COLO829 (cell line): ENCODE data around the gene RFC5.
"Not testable (repeated sequence)": the region's sequence is repeated elsewhere in the genome, so short reads cannot be mapped to it uniquely, and the experiment has no call there.

ENCODE experiments used
- DNase-seq: peaks from one replicate; pipeline ENCODE4 v3.0.0; 2012; ENCODE audit warnings: low spot score

RFC5 gene

DNA sequence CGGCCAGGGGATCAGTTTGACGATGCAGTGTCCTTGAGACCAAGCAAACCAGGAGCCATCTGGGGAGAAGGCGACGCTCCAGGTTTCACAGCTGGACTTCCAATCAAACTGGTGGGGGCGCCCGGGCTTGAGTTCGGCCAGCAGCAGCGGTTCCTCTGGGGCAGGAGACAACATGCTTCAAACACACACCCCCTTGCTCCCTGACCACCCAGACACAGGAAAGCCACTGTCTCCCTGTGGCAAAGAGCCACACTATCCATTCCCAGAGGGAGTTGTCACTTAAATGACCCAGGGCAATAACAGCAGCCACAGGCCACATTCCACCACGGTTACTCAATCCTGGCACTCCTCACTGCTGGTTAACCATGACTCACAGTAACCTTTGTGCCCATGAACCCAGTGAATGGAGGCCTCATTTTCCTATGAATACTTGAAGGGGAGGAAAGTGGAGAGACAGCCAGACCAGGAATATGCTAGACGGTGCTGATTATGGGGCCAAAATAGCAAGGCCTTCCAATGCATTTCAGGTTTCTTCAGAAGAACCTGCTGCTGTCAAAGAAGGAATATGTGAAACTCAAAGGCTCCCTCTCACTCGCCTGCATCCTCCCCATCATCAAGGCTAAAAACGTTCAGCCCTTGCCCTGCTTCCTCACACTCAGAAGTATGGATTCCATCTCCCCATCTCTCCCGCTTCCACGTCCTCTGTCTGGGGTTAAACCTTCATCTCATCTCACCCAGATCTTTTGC, 36.0 kb downstream of the RFC5 start:
- DNase-seq, result peak; percentile 98

DNA sequence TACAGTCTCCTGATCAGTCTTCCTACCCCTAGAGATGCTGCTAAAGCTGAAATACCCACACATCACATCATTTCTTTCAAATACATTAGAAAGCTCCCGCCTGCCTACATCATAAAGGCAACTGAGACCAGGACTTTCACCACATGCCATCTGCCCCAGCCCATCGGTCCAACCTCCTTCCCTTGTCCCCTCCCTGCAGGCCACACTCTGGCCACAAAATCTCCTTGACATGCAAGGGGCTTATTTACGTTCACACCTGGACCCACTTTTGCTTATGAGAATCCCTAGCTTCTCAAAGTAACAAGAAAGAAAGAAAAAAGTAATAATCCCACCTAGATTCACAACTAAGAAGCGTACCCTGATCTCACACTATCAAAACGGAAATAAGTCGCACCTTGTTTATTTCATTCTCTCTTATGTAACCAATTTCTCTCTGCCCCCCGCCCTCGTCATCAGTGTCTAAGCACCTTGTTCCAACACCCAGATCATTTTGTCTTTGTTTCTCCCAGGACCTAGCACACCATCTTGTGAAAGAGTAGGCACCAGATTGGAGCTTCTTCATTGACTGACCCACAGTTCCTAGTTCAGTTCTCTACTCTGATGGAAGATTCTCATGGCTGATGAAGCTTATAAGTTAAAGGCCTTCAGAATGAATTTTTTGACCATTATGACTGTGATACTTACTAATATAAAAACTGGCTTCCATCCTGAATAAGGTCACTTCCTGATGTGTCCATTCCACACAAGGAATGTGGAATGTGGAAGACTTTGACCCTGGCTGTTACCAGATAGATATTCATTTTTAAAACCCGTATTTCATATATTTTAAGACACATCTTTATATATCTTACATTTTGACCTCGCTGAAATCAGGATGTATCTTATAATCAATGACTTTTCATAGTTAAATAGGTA, 36.8 kb downstream of the RFC5 start:
- no peak for DNase-seq

DNA sequence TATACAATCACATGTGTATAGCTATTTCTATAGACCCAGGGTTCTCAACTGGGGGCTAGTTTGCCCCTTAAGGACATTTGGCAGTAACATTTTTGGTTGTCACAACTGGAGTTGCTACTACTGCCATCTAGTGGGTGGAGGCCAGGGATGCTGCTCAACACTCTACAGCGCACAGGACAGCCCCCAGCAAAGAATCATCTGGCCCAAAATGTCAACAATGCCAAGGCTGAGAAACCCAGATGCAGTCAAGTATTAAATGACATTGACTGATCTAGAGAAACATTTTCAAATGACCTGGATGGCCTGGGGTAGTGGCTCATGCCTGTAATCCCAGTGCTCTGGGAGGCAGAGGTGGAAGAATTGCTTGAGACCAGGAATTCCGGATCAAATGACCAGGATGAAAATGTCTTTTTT, 38.6 kb downstream of the RFC5 start:
- DNase-seq, result peak; percentile 28

DNA sequence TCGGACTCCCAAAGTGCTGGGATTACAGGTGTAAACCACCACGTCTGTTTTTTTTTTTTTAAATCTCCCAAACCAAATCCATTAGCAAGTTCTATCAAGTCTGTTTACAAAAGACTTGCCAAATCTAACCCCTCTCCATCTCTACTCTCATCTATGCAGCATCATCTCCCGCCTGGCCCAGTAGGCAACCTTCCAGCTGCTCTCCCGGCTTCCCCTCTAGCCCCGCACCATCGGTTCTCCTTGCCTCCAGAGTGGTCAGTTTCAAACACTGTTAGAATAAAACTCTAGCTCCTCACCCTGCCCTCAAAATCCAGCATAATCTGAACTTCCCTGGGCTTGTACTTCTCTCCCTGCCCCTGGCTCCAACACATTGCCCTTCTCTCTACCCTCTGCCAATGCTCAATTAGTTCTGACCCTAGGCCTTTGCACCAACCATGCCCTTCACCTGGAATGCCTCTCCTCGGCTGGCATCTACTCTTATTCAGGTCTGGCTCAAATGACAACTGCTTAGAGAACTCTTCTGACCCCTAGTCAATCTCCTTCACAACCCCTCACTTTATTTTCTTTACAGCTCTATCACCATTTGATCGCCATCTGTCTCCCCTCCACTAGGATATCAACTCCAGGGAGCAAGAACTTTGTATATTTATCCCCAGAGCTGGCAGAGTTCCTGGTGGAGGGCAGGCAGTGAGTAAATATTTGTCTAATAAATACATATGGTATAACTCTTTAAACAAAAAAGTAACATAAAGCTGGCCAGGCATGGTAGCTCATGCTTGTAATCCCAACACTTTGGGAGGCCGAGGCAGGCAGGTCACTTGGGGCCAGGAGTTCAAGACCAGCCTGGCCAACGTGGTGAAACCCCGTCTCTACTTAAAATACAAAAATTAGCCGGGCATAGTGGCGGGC, 39.6 kb downstream of the RFC5 start:
- no peak for DNase-seq

DNA sequence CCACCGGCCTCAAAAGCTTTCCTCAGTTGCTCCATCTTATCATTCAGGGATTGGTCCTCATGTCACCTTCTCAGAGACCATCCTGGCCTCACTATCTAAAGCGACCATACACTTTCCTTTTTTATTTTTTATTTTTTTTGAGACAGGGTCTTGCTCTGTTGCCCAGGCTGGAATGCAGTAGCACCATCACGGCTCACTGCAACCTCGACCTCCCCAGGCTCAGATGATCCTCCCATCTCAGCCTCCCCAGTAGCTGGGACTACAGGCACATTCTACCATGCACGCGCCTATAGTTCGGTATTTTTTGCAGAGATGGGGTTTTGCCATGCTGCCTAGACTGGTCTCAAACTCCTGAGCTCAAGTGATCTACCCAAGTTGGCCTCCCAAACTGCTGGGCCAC, 41.7 kb downstream of the RFC5 start:
- DNase-seq, result no peak

DNA sequence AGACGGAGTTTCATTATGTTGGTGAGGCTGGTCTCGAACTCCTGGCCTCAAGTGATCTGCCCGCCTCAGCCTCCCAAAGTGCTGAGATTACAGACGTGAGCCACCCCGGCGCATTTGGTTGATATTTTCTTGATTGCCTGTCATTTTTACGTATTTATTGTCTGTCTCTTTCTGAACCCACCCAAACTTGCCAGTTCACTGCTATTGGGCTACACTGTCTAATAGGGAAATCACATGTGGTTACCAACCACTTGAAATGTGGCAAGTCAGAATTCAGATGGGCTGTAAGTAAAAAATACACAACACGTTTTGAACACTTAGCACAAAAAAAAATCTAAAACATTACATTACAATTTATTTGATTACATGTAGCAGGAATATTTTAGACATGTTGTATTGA, 42.4 kb downstream of the RFC5 start:
- no peak for DNase-seq

DNA sequence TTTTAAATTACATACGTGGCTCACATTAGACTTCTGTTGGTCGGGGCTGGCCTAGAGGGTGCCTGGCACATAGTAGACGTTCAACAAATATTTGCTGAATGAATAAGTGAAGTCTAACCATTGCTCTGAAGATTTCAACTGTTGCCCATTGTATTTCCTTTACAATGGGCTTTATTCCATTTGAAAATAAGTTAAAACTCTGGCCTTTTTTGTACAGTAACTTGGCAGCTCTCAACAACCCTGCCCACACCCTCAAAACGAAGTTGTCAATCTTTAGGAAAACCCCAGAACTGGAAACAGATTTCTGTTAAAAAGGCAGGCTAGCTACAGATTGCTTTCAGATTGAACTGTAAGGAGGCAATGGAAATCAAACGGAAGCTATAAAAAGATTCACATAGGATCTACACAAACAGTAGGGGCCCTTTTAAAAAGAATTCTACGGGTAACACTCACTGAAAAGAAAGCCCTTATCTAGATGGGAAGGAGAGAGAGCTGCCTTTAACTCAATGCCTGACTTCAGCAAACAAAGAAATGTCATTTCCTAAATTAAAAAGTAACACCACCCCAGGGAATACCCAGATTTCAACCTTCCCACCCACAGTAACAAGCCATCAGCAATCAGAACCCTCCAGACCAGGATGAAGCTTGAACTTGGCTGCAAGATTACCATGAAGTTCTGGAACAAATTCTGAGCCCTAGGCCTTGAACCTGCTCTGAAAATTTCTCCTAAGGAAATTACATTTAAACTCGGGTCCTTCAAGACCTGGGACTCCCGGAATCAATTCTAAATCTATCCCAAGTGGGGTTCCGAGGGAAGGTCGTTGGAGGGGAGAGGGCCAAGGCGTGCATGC, 43.1 kb downstream of the RFC5 start:
- DNase-seq, result peak; percentile 57

DNA sequence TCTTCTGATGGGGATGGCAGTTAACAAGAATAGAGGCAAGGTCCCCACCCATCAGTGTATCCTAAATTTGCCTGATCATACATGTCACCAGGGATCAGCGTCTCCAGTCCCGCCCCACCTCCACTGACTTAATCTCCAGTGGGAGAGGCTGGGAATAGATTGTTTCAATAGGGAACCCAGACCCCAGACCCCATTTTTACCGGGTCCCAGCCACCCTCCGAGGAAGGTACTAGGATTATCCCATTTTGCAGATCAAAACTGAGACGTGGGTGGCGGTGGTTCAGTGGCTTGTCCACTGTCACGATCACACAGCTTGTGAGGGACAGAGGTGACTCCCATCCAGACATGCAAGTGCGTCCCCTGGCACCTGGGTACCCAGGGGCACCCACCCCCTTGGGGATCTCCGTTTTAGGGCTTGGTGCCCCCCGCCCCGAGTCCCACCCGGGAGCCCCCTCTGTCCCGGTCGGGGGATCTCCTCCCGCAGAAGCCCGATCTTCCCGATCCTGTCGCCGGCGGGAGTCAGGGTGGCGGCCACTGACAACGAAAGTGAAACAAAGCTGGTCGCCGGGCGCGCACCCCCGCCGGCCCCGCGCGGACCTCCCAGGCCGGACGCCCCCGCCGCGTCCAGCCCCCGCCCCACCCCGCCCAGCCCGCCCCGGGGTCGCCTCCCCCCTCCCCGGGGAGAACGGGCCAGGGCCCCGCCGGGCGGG, 44.0 kb downstream of the RFC5 start:
- peak; percentile 20 for DNase-seq

DNA sequence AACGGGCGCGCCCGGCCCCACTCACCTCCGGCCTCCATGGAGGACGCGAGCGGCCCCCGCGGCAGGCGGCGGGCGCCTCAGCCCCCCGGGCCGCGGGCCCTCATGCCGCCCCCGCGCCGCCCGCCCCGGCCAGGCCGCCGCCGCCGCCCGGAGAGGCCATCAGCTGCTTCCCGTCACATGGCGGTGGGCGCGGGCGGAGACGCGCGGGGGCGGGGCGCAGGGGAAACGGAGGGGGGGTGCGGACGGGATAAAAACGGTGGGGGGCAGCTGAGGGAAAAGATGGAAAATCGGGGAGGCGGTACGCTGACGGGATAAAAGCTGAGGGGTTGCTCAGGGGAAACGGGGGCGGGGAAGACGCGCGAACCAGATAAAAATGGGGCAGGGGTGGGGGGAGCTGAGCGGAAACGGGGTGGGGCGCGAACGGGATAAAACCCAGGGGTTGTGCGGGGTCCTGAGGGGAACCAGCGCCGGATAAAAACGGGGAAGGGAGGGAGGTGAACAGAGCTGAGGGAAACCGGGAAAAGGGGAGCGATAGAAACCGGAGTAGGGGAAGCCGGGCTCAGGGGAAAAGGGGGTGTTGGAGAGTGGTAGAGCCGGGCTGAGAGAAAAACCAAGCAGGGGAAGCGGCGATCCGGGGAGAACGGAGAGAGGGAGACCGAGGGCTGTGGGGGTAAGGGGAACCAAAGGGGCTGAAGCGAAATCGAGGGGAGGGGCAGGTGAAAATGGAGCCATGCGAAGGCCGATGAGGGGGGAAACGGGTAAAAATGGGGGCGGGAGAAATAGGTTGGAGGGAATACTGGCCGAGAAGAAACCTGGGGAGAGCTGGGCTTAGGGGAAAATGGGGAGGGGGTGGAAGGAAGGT, 44.7 kb downstream of the RFC5 start, which contains the start of gene WSB2:
WSB2 (minus strand) TSS at position 169 of the 862 bp plus-strand sequence; CDS start at position 38, 131 bp downstream.
- peak; percentile 69 for DNase-seq

DNA sequence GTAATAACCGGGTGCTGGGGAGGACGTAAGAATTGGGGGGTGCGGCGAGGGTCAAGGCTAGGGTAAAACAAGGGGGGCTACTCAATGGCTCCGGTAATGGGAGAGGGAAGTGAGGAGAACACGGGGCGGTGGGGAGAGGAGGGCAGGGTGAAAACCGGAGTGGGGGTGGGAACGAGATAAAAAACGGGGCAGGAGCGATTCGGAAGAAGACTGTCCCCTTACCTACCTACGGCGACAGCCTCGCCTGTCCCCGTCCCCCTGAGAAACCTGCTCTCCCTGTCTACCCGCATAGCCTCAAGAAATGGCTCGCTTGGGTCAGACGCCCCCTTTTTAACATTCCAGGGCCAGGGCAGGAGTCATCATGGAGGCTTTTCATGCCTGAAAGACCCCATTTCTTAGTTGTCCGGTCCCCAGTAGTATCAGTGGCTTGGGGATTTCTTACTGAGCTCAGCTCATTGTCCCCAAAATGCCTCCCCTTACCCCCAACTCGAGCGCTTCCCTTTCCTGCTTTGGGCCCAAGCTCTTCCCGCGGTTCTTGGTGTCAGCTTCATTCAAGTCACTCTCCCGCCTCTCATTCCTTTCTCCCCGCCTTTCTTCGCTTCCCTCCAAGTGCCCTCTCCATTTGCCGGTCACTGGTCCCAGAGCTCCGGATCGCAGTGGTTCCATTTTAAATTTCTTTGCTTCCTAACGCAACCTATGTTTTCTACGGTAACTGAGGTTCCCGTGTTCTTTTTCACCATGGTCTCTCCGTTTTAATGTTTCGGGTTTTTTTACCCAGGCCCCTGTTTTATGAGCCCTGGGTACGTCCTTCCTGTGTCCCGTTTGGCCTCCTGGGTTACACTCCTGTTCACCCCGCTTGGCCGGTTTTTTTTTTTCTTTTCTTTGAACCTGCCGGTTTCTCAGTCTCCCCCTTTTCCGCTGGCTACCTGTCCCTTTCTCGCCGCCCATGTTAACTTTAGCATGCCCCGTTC, 45.7 kb downstream of the RFC5 start:
- peak; percentile 39 for DNase-seq

DNA sequence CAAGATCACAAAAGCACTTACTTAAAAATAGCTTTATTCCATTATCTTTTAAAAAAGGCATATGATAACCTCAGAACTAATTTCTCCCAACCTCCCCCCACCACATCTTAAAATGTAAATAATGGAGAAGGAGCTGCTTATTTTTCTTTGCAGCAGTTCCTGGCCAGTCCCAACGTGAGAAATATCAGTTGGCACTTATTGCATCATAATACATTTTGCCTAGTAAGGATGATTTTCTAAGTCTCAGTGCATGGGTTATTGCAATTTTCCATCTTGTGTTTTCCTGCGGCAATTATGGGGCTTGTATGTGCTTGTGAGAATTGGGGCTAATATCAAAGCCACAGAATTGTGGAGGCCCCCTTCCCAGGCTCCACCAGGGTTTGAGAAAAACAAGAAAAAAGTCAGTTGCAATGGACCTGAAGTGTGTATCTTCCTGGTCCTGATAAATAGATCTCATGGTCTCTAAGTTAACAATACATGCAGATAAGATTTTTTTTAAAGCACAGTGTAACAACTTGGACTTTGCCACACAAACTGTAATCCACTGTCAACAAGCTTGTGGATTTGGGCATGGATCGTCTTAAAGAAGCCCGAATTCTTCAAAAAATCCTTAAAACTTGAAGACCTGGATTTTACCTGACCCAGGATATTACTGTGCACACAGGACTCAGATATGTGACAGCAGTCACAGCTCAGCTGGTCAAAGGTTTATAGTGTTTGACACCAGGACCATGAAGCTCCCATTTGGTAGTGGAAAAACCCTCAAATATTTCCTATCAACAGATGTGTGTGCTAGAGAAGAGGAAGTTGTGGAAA, 47.3 kb downstream of the RFC5 start:
- no peak for DNase-seq

DNA sequence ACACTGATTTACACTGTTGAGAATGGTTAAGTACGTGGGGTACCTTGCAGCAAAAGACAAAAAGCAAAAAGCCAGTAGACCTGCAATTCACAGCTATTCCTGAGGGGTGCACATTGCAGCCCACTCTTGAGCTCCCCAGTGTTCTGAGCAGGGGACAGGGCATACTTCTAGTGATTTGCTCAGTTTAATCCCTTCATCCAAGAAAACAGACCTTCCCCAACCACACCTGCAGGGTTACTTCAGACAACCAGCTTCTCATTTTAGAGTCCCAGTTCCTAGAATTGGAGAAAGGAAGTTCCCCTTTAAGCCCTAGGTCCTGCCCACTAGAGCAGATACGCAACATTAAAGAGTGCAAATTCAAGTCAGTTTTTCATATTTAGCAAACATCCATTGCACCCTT, 48.1 kb downstream of the RFC5 start:
- no peak for DNase-seq

DNA sequence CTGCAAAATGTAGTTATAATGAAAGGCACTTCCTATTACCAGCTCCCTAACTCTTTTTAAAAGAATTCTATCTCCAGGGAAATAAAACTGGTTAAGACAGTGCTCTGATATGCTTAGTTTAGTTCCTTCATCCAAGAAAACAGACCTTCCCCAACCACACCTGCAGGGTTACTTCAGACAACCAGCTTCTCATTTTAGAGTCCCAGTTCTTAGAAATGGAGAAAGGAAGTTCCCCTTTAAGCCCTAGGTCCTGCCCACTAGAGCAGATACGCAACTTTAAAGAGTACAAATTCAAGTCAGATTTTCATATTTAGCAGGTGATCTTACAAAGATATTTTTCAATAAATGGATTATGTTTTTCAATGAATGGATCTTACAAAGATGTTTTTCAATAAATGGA, 48.9 kb downstream of the RFC5 start:
- DNase-seq, result no peak

DNA sequence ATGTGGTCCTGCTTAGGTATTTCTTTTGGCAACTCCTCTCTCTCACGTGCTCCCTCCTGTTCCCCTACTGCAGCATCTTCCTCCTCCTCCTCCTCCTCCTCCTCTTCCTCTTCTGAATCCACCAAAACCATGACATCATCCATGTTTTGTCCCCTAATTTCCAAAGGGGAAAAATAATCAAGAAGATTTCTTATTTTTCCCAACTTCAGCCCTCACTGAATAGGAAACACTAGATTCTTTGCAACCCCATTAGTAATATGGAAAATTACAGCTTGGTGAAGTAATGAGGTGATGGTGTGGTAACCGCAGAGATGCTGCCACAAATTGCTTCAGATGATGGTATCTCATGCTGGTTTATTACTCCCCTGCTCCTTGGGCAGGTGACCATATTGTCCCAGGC, 51.9 kb downstream of the RFC5 start:
- no peak for DNase-seq

DNA sequence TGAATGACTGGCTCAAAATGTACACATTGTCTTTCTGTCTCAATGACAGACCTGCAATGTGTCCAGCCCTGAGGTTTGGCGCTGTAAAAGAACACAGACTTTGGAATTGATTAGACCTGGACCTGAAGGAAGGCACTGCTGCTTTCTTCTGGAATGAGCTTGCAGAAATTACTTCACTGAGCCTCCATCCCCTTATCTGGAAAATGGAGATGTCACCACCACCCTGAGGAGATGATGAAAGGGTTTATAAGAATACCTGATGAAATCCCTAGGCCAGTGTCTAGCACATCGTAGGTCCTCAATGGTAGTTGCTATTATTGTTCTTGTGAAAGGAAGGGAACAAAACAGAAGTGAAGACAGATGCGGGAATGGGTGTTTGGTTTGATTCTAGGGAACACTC, 54.1 kb downstream of the RFC5 start:
- no peak for DNase-seq

DNA sequence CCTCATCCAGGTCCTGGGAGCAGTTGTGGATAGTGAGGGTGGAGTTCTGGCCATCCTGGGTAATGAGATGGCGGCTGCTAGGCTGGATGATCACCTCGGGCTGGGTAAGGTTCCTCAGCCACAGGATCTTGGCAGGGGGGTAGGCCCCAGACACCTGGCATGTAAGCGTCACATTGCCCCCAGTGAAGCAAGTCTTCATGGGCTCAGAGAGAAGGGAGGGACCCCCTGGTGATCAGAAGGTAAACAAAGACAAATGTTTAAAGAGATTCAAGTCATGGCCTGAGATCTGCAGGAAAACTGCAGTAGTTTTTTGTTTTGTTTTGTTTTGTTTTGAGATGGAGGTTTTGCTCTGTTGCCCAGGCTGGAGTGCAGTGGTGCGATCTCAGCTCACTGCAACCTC, 57.3 kb downstream of the RFC5 start:
- DNase-seq, result no peak

DNA sequence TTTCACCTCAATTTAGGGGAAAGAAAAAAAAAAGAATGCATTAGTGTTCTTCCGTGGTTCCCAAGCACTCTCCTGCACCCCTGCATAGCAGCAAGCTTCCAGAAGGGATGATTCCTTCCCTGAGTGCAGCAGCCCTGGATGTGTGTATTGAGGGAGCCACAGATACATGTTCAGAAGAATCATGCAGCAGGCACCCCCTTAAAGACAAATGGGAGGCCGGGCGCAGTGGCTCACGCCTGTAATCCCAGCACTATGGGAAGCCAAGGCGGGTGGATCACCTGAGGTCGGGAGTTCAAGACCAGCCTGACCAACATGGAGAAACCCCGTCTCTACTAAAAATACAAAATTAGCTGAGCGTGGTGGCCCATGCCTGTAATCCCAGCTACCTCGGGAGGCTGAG, 65.0 kb downstream of the RFC5 start:
- DNase-seq, result not testable (repeated sequence)
